ENCODE data around the gene RPH3AL. TPM values are rescaled to one million over a fixed set of nuclear protein-coding genes. Genes with fewer than 3 reads are reported as not detected.

Gene RPH3AL
- polyA plus RNA-seq, 4 donors: 3.1 to 24.7 (median 18.1) TPM

DNA sequence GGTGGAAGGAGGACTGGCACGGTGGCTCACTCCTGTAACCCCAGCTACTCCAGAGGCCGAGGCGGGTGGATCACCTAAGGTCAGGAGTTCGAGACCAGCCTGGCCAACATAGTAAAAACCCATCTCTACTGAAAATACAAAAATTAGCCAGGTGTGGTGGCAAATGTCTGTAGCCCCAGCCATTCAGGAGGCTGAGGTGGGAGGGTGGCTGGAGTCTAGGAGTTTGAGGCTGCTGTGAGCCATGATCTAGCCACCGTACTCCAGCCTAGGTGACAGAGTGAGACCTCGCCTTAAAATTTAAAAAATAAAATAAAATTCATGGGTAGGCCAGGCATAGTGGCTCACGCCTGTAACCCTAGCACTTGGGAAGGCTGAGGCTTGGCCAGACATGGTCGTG is 1.2 kb upstream of the RPH3AL start:
- no peak for DNase-seq (ENCODE audit: low read depth in 4 of 4, low spot score in 3 of 4)

DNA sequence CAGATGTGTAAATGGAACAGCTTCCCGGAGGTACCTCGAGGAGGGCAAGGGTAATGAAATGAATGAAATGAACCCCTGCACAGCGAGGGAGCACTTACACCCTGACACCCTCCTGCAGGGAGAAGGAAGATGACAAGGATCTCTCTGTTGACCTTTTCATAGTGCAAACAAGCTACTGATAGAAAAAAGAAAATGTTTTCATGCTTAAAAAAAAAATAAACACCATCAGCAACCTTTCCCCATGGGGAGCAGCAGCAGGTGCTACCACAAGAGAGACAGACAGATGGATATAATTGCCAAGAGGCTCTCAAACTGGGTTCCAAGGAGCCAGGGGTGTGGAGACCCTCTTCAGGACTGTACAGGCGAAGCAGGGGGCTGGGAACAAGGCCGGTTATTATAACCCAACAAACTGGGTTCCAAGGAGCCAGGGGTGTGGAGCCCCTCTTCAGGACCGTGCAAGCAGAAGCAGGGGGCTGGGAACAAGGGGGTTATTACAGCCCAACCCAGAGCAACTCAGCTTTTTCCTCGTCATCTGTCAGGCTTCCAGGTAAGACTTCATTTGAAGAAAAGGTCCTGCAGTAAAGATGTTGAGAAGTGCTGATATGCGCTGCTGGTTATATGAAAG is 718 bp upstream of the RPH3AL start:
- DNase-seq (ENCODE audit: low read depth in 4 of 4, low spot score in 3 of 4): no peak

DNA sequence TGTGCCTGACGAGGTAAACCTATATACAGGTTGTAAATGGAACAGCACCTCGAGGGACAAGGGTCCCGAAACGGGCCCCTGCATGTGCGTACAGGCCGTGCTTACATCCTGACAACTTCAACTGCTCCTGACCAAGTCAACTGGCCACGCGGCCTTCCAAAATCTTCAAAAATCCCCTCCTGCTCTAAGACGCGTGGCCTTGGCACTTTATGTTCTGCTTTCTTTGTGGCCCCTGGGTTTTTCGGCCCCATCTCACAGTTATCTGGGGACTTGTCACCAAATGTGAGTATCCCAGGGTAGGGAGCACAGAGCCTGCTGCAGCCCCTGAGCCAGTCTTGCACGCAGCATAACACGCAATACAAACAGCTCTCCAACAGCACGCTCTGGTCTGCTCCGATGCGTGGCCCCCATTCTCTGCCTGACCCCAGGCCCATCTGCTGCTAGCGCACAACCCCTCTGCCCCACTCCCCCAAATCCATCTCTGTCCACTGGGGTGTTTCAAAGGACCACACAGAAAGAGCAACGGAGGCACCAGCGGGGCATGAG is 659 bp downstream of the RPH3AL start:
- DNase-seq (ENCODE audit: low read depth in 4 of 4, low spot score in 3 of 4): no peak

- no peak for DNase-seq (ENCODE audit: low read depth in 4 of 4, low spot score in 3 of 4)
Observed at GRCh38 chr17:351449-351738, 1.2 kb downstream of the RPH3AL start.

DNA sequence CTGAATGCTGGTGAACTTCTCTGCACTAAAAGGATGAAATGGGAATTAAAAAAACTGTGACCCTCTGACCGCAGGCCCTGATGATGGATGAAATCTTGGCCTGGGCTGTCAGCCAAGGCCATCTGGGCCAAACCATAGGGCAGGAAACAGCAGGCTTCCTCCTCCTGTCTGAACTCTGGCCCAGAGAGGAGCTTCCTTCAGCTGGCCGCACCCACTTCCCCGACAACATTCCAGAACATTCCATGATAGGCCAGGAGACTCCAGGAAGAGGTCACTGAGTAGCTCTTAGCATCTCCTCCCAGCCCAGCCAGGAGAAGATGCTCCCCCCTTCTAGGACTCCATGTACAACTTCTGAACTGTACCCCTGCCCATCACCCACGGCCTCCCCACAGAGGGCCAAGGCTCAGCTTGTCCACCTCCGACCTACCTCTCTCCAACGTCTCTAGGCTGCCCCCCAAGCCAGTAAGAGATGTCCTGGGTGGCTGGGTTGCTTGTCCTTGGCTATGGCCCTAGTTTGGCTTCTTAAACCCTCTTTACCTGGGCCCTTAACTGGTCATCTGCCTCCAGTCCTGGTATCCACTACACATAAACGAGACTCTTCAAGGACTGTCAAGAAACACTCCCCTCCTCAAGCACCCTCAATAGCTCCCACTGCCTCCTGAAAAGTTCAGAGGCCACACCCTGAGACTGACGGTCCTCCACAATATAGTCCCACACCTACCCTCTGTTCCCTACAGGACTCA is 1.7 kb downstream of the RPH3AL start:
- DNase-seq (ENCODE audit: low read depth in 4 of 4, low spot score in 3 of 4): no peak

GRCh38 chr17:349666-350065 is 2.9 kb downstream of the RPH3AL start:
- DNase-seq (ENCODE audit: low read depth in 4 of 4, low spot score in 3 of 4): no peak

- DNase-seq (ENCODE audit: low read depth in 4 of 4, low spot score in 3 of 4): no peak
Observed at GRCh38 chr17:348692-349425, 3.7 kb downstream of the RPH3AL start.

GRCh38 chr17:348012-348411 is 4.6 kb downstream of the RPH3AL start:
- DNase-seq (ENCODE audit: low read depth in 4 of 4, low spot score in 3 of 4): no peak

DNA sequence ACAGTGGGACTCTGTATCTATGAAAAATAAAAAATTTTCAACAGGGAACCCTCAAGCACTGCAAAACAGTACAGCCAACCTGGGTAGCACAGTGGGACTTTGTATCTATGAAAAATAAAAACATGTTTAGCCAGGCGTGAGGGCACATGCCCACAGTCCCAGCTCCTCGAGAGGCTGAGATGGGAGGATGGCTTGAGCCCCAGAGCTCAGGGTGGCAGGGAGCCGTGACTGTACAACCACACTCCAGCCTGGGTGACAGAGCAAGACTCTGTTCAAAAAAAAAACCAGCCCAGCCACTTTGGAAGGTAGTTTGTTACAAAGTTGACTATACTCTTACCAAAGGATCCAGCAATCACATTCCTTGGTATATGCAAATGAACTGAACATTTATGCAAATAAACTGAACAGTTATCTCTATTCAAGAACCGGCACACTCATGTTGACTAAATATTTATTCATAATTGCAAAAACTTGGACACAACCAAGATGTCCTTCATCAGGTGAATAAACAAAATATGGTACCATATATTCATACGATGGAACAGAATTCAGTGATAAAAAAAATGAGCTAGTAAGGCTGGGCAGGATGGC is 5.2 kb downstream of the RPH3AL start:
- DNase-seq (ENCODE audit: low read depth in 4 of 4, low spot score in 3 of 4): no peak

DNA sequence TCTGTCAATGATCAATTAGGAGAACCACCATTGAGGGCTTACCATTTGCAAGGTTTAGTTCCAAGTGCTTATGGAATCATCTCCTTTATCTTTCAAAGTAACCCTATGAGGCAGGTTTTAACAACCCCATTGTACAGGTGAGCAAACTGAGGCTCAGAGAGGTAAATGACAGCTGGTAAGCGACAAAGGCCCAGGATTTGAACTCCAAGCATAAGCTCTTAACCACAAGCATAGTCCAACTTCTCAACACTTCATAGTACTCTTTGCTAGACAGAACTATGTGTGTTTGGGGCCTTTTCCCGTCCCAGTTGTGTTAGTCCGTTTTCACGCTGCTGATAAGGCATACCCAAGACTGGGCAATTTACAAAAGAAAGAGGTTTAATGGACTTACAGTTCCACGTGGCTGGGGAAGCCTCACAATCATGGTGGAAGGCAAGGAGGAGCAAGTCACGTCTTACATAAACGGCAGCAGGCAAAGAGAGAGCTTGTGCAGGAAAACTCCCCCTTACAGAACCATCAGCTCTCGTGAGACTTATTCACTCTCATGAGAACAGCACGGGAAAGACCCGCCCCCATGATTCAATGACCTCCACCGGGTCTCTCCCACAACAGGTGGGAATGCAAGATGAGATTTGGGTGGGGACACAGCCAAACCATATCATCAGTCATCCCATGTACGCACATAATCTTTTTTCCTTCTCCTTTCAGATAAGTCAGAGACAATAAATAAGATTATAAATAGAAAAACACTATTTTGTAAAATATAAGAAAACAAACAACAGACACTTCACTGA is 6.4 kb downstream of the RPH3AL start:
- DNase-seq (ENCODE audit: low read depth in 4 of 4, low spot score in 3 of 4): no peak

DNA sequence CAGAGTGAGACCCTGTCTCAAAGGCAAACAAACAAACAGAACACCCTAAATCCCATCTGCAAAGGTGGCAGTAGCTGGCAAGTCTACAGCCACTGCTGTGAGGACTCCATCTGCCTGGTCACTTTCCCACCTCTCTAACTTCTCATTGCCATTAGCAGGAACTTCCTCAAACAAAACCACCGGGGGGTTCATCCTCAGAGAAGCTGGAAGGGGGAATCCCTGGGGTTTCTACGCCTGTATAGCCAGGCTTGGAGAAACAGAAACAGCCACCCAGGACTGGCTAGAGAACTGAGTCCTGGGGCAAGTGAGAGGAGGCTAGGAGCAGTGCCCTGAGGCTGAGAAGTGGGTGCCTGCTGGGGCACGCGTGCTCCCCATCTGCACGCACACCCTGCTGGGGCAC is 7.3 kb downstream of the RPH3AL start:
- no peak for DNase-seq (ENCODE audit: low read depth in 4 of 4, low spot score in 3 of 4)

DNA sequence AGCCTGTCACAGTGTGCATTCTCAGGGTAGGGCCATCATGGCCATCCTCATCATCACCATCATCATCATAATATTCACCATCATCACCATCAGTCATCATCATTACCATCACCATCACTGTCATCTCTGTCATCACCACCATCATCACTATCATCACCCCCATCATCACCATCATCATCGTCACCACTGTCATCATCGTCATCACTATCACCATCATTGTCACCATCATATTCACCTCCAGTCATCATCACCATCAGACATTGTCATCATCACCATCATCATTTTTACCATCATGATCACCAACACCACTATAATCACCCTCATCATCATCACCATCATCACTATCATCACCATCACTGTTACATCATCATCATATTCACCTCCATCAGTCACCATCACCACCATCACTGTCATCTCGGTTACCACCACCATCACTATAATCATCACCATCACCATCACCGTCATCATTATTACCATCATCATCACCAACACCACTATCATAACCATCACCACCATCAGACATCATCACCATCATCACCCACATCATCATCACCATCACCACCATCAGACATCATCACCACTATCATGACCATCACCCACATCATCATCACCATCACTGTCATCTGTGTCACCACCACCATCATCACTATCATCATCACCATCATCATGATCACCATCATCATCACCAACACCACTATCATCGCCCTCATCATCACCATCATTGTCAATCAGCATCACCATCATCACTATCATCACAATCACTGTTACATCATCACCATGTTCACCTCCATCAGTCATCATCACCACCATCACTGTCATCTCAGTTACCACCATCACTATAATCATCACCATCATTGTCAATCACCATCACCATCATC is 8.5 kb downstream of the RPH3AL start:
- no peak for DNase-seq (ENCODE audit: low read depth in 4 of 4, low spot score in 3 of 4)

DNA sequence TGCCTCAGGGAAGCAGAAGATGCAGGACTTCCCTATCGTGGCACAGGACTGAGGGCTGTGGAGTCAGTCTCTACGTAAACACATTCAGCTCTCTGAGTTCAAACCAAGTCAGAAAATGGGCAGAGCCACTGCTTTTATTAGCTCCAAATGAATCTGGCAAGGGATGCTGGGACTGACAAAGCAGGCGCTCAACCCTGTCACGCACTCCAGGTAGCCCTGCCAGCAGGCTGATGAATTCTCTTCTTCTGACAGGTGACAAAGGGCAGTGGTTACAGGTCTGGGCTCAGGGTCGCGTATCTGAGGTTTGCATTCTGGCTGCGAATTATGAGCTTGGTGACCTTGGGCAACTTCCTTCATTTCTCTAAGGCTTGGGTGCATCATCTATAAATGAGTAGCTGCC is 9.4 kb downstream of the RPH3AL start:
- DNase-seq (ENCODE audit: low read depth in 4 of 4, low spot score in 3 of 4): no peak

DNA sequence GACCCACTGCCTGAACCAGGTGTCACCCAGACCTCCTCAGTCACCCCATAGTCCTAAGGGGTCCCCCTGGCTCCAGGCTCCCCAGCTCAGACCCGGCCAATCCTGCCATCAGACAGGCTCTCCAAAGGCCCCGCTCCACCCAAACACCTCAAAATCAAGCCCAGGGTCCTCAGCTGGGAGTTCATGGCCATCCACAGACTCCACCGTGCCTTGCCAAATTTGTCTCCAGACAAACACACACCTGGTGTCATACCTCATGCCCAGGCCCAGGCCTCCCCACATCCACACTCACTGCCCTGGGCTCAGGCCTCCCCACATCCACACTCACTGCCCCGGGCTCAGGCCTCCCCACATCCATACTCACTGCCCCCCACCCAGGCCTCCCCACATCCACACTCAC is 12.5 kb downstream of the RPH3AL start:
- DNase-seq (ENCODE audit: low read depth in 4 of 4, low spot score in 3 of 4): no peak

GRCh38 chr17:339193-340061 is 13.2 kb downstream of the RPH3AL start:
- no peak for DNase-seq (ENCODE audit: low read depth in 4 of 4, low spot score in 3 of 4)

DNA sequence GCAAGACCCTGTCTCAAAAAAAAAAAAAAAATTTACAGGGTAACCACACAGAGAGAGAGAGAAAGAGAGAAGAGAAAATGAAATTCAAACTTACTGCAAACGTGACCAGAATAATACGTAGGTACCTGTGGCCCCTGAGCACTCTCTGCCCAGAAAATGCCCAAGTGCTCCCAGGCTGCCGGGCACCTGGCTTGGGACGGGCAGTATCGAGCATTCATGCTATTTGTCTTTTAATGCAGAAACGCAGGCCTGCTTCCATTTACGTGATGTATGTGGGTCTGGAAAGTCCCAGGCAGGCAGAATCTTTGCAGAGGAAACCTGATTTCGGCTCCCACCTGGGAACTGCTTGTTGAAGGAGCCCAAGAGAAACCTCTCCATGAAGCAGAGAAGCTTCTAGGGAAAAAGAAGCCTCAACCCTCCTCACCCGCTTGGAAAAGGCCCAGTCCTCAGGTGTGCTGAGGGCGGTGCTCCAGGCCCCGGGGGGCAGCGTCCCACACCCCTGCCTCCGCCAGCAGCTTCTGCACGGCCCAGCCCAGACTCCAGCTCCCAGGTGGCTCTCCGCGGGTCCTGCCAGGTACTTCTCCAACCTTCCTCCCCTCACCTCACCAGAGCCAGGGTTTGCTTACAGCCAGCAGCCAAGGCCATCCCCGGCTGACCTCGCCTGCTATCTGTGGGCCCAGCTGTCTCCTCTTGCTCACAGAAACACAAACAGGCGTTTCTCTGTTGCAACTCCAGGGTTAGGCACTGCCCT is 14.0 kb downstream of the RPH3AL start:
- DNase-seq (ENCODE audit: low read depth in 4 of 4, low spot score in 3 of 4): no peak

DNA sequence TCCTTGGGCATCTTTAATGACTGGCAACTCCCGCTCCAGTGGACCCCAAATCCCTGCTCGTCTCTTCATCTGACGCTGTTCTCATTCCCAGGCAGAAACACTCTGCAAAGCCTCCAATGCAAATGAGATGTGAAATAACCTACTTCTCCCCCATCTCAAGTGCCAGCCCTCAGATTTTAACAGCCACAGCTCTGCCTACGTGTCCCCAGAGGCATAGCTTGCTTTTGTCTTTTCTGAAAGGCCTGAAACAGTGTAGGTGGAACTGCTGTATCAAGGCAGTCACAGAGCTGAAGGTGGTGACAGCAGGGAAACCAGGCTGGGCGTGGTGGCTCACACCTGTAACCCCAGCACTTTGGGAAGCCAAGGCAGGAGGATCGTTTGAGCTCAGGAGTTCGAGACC is 14.7 kb downstream of the RPH3AL start:
- no peak for DNase-seq (ENCODE audit: low read depth in 4 of 4, low spot score in 3 of 4)

DNA sequence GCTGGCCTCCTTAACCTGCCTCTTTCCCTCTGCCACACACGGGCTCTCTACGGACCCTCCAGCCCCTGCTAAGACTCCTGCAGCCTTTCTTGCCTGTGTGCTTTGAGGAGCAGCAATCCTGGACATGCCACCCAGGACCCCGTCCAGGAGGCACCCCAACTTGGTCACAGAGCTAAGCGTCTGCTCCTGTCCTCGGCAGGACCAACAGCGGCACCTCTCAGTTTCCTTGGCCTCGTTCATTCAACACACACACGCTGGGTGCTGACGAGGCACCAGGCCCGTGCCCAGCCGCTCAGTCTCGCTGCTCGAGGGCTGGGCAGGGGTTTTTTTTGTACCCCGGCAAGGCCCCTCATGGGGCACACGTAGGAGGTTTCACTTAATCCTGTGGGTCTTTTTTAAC is 15.2 kb downstream of the RPH3AL start:
- DNase-seq (ENCODE audit: low read depth in 4 of 4, low spot score in 3 of 4): no peak

Data from left renal pelvis (tissue), 4 donors.